ENCODE measurements around the gene DCC. TPM values are rescaled to one million over a fixed set of nuclear protein-coding genes. Genes with fewer than 3 reads are reported as not detected.

Gene DCC
- polyA plus RNA-seq, 1 experiment: 0.67 TPM

- CTCF ChIA-PET: no interaction called here
Measured at GRCh38 chr18:52344881-52345280, 4.9 kb downstream of the DCC start.

DNA sequence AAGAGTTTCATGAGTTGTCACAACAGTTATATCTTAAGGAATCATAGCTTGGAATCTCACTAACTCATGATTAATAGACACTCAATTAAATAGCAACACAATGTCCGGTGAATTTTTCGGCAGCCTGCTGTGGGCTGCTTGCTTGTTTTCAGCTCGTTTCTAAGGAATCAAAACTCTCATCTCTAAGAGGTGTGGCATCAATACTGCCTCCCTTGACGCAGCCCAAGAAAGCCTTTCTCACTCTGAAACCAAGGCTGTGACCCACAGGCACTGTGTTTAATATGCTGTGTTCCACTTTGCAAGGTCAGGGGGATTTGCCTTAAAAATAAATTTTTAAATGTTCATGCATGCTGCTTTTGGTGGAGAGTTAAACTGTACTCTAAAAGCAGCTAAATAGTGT, 5.4 kb downstream of the DCC start:
- H3K4me3 ChIP-seq (ENCODE audit: low read depth, low read length): no peak overlapping the region
- H3K9me3 ChIP-seq (ENCODE audit: control insufficient read depth, insufficient read depth, low read length): no peaks in the 10 kb centered on the region
- TF ChIP-seq CTCF (IDR thresholded peaks at IDR 0.05; ENCODE audit: low read depth, low read length): no peak
- no peak for DNase-seq (ENCODE audit: low read depth, low spot score)
- ChIA-PET POLR2A (no interaction called here), CTCF (no interaction called here)
- no peak overlapping the region for H3K27ac ChIP-seq (ENCODE audit: low read depth, low read length)
- H3K27me3 ChIP-seq (ENCODE audit: control insufficient read depth, insufficient read depth, low read length): peaks cover 16% of the 10 kb centered on the region

More at GRCh38 chr18:52344881-52345280, 4.9 kb downstream of the DCC start:
- H3K27ac ChIP-seq (ENCODE audit: low read depth, low read length): no peak overlapping the region
- TF ChIP-seq CTCF (IDR thresholded peaks at IDR 0.05; ENCODE audit: low read depth, low read length): no peak
- H3K27me3 ChIP-seq (ENCODE audit: control insufficient read depth, insufficient read depth, low read length): peaks cover 21% of the 10 kb centered on the region
- no peak for DNase-seq (ENCODE audit: low read depth, low spot score)
- POLR2A ChIA-PET: no interaction called here
- H3K9me3 ChIP-seq (ENCODE audit: control insufficient read depth, insufficient read depth, low read length): no peaks in the 10 kb centered on the region
- H3K4me3 ChIP-seq (ENCODE audit: low read depth, low read length): no peak overlapping the region

DNA sequence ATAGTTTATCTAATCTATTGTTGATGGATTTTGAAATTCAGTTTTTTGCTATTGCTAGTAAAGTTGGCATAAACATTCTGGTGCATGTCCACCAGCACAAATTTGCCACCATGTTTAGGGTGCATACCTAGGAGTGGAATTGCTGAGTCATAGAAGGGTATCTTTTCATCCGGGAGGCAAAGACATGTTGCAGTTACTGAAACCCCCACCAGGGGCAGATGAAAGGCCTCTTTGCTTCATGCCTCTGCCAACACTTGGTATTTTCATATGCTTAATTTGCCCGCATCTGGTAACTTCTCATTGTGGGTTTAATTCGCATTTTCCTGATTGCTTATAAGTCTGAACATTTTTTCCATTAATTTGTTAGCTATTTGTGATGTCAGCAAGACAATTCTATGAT, 8.2 kb downstream of the DCC start:
- peaks cover 3% of the 10 kb centered on the region for H3K27me3 ChIP-seq (ENCODE audit: control insufficient read depth, insufficient read depth, low read length)
- DNase-seq (ENCODE audit: low read depth, low spot score): no peak
- TF ChIP-seq CTCF (IDR thresholded peaks at IDR 0.05; ENCODE audit: low read depth, low read length): peak; percentile 40
- H3K27ac ChIP-seq (ENCODE audit: low read depth, low read length): no peak overlapping the region
- ChIA-PET POLR2A (no interaction called here), CTCF (no interaction called here)
- H3K9me3 ChIP-seq (ENCODE audit: control insufficient read depth, insufficient read depth, low read length): no peaks in the 10 kb centered on the region
- no peak overlapping the region for H3K4me3 ChIP-seq (ENCODE audit: low read depth, low read length)

GRCh38 chr18:52349498-52349897, 9.5 kb downstream of the DCC start:
- POLR2A ChIA-PET: interaction anchor here (0.5 kb wide), 1 partner anchor 1283 kb away, joined by 3 read pairs; no protein-coding TSS in a partner anchor
- no peak for DNase-seq (ENCODE audit: low read depth, low spot score)
- Histone ChIP-seq H3K27ac (ENCODE audit: low read depth, low read length) (no peak overlapping the region), H3K9me3 (ENCODE audit: control insufficient read depth, insufficient read depth, low read length) (no peaks in the 10 kb centered on the region), H3K4me3 (ENCODE audit: low read depth, low read length) (no peak overlapping the region), H3K27me3 (ENCODE audit: control insufficient read depth, insufficient read depth, low read length) (no peaks in the 10 kb centered on the region)
- no peak for TF ChIP-seq CTCF (IDR thresholded peaks at IDR 0.05; ENCODE audit: low read depth, low read length)
- CTCF ChIA-PET: interaction anchor here (0.5 to 1.2 kb wide), 2 partner anchors 10 to 86 kb away, joined by 3 to 6 read pairs; no protein-coding TSS in a partner anchor

GRCh38 chr18:52352920-52353319, 12.9 kb downstream of the DCC start:
- no peak for TF ChIP-seq CTCF (IDR thresholded peaks at IDR 0.05; ENCODE audit: low read depth, low read length)
- H3K27me3 ChIP-seq (ENCODE audit: control insufficient read depth, insufficient read depth, low read length): no peaks in the 10 kb centered on the region
- ChIA-PET CTCF (interaction anchor here (1.0 to 1.3 kb wide), 2 partner anchors 14 to 318 kb away, joined by 5 read pairs; no protein-coding TSS in a partner anchor), POLR2A (no interaction called here)
- no peaks in the 10 kb centered on the region for H3K9me3 ChIP-seq (ENCODE audit: control insufficient read depth, insufficient read depth, low read length)
- no peak for DNase-seq (ENCODE audit: low read depth, low spot score)
- no peak overlapping the region for H3K27ac ChIP-seq (ENCODE audit: low read depth, low read length)
- no peak overlapping the region for H3K4me3 ChIP-seq (ENCODE audit: low read depth, low read length)

Measured in AG04450 (cell line).